ENCODE results near the gene ZNF862. TPM values are rescaled to one million over a fixed set of nuclear protein-coding genes. Genes with fewer than 3 reads are reported as not detected.

Gene ZNF862
- total and polyA plus RNA-seq, 2 donors (not counting 1 experiment from before 2014, with no cell fraction given), result 24.1 to 33.0 TPM

- no peaks in the 10 kb centered on the region for H3K27me3 ChIP-seq (replicated peaks in 1 of 4; ENCODE audit: control extremely low read depth in 1 of 4, control insufficient read depth in 3 of 4, insufficient read depth in 4 of 4, low read length in 3 of 4)
- no peak overlapping the region for H2AFZ ChIP-seq (ENCODE audit: insufficient read depth, low read depth, low read length, poor library complexity, severe bottlenecking)
- no peak overlapping the region for H3K27ac Mint-ChIP-seq
- H3K9me3 Mint-ChIP-seq (ENCODE audit: insufficient read depth), result no peaks in the 10 kb centered on the region
- no peaks in the 10 kb centered on the region for H3K79me2 ChIP-seq (ENCODE audit: control insufficient read depth, insufficient read depth, low read length)
- no peaks in the 10 kb centered on the region for H3K27me3 Mint-ChIP-seq
- ChIA-PET CTCF (interaction anchor here (1.4 kb wide), 2 partner anchors 42 to 46 kb away, joined by 3 to 6 read pairs; partner anchors contain the start of gene ZNF862), POLR2A (no interaction called here)
- no peaks in the 10 kb centered on the region for H3K9me3 ChIP-seq (ENCODE audit: control extremely low read depth in 1 of 3, control insufficient read depth in 2 of 3, insufficient read depth in 1 of 3, low read length in 2 of 3)
- ATAC-seq (ENCODE audit: low read depth), result no peak
- H3K4me2 ChIP-seq (replicated peaks; ENCODE audit: low read depth, low read length, poor library complexity, severe bottlenecking), result no peak overlapping the region
- H3K36me3 ChIP-seq (replicated peaks in 1 of 2; ENCODE audit: control extremely low read depth in 1 of 2, control insufficient read depth in 1 of 2, extremely low read depth in 1 of 2, insufficient read depth in 2 of 2, low read length in 1 of 2), result peaks cover 0 to 3% of the 10 kb centered on the region in 2 experiments
- intact Hi-C loops (cut with micrococcal nuclease), result loop anchor here (10.0 kb wide), 1 partner anchor 391 kb away; no protein-coding TSS in a partner anchor
- peak; percentile 1 for DNase-seq
- H3K9ac ChIP-seq (ENCODE audit: low read length), result no peak overlapping the region
- no peak overlapping the region for H3K4me3 ChIP-seq (ENCODE audit: control extremely low read depth in 1 of 5, extremely low read depth in 1 of 5, insufficient read depth in 1 of 5, low read depth in 2 of 5, low read length in 4 of 5)
- H4K20me1 ChIP-seq (ENCODE audit: control insufficient read depth, insufficient read depth, low read length, poor library complexity, severe bottlenecking), result no peaks in the 10 kb centered on the region
- H3K27ac ChIP-seq (ENCODE audit: low read length in 2 of 2), result no peak overlapping the region
- no peak overlapping the region for H3K4me3 Mint-ChIP-seq
- WGBS (ENCODE audit: insufficient coverage), result 99% methylated on average over 4 of the region's 4 CpGs
- peaks cover 14% of the 10 kb centered on the region for H3K4me1 Mint-ChIP-seq
- TF ChIP-seq CTCF (IDR thresholded peaks at IDR 0.05) (no peak), EZH2 (IDR thresholded peaks at IDR 0.05; ENCODE audit: borderline replicate concordance, insufficient read depth, low read depth, low read length, poor library complexity, severe bottlenecking) (no peak)
- H3K4me1 ChIP-seq (ENCODE audit: control insufficient read depth in 2 of 2, insufficient read depth in 2 of 2, low read length in 2 of 2), result peaks cover 12 to 30% of the 10 kb centered on the region in 2 donors
Measured at GRCh38 chr7:149884016-149884415, 45.8 kb downstream of the ZNF862 start.

- DNase-seq, result peak; percentile 0
- H3K4me1 ChIP-seq (ENCODE audit: control insufficient read depth in 2 of 2, insufficient read depth in 2 of 2, low read length in 2 of 2), result peaks cover 12 to 30% of the 10 kb centered on the region in 2 donors
- no peaks in the 10 kb centered on the region for H3K27me3 Mint-ChIP-seq
- H3K27ac Mint-ChIP-seq, result no peak overlapping the region
- peaks cover 14% of the 10 kb centered on the region for H3K4me1 Mint-ChIP-seq
- no peaks in the 10 kb centered on the region for H3K9me3 Mint-ChIP-seq (ENCODE audit: insufficient read depth)
- no peaks in the 10 kb centered on the region for H3K27me3 ChIP-seq (replicated peaks in 1 of 4; ENCODE audit: control extremely low read depth in 1 of 4, control insufficient read depth in 3 of 4, insufficient read depth in 4 of 4, low read length in 3 of 4)
- no peak overlapping the region for H3K4me3 Mint-ChIP-seq
- H3K9me3 ChIP-seq (ENCODE audit: control extremely low read depth in 1 of 3, control insufficient read depth in 2 of 3, insufficient read depth in 1 of 3, low read length in 2 of 3), result no peaks in the 10 kb centered on the region
- ATAC-seq (ENCODE audit: low read depth), result no peak
- H3K79me2 ChIP-seq (ENCODE audit: control insufficient read depth, insufficient read depth, low read length), result no peaks in the 10 kb centered on the region
- ChIA-PET POLR2A (no interaction called here), CTCF (interaction anchor here (1.4 kb wide), 2 partner anchors 42 to 46 kb away, joined by 3 to 6 read pairs; partner anchors contain the start of gene ZNF862)
- TF ChIP-seq EZH2 (IDR thresholded peaks at IDR 0.05; ENCODE audit: borderline replicate concordance, insufficient read depth, low read depth, low read length, poor library complexity, severe bottlenecking), result no peak
- no peak for TF ChIP-seq CTCF (IDR thresholded peaks at IDR 0.05)
- H2AFZ ChIP-seq (ENCODE audit: insufficient read depth, low read depth, low read length, poor library complexity, severe bottlenecking), result no peak overlapping the region
- no peak overlapping the region for H3K27ac ChIP-seq (ENCODE audit: low read length in 2 of 2)
- H4K20me1 ChIP-seq (ENCODE audit: control insufficient read depth, insufficient read depth, low read length, poor library complexity, severe bottlenecking), result no peaks in the 10 kb centered on the region
- peaks cover 0 to 3% of the 10 kb centered on the region in 2 experiments for H3K36me3 ChIP-seq (replicated peaks in 1 of 2; ENCODE audit: control extremely low read depth in 1 of 2, control insufficient read depth in 1 of 2, extremely low read depth in 1 of 2, insufficient read depth in 2 of 2, low read length in 1 of 2)
- H3K4me2 ChIP-seq (replicated peaks; ENCODE audit: low read depth, low read length, poor library complexity, severe bottlenecking), result no peak overlapping the region
- no peak overlapping the region for H3K4me3 ChIP-seq (ENCODE audit: control extremely low read depth in 1 of 5, extremely low read depth in 1 of 5, insufficient read depth in 1 of 5, low read depth in 2 of 5, low read length in 4 of 5)
- WGBS (ENCODE audit: insufficient coverage), result 90% methylated on average over 2 of the region's 2 CpGs
- intact Hi-C loops (cut with micrococcal nuclease), result loop anchor here (10.0 kb wide), 1 partner anchor 390 kb away; no protein-coding TSS in a partner anchor
- H3K9ac ChIP-seq (ENCODE audit: low read length), result no peak overlapping the region
Measured at GRCh38 chr7:149884541-149884940, 46.4 kb downstream of the ZNF862 start.
